ENCODE results near the gene PACS1. TPM values are rescaled to one million over a fixed set of nuclear protein-coding genes. Genes with fewer than 3 reads are reported as not detected.

PACS1 gene
- total and polyA plus RNA-seq, 2 donors (not counting 1 experiment from before 2014, with no cell fraction given), result 131 to 303 TPM

GRCh38 chr11:66189031-66189745 is 119.1 kb downstream of the PACS1 start:
- H2AFZ ChIP-seq (ENCODE audit: insufficient read depth, low read depth, low read length, poor library complexity, severe bottlenecking), result no peak overlapping the region
- no peaks in the 10 kb centered on the region for H3K9me3 Mint-ChIP-seq (ENCODE audit: insufficient read depth)
- ChIA-PET CTCF (no interaction called here), POLR2A (no interaction called here)
- DNase-seq (no peak), ATAC-seq (ENCODE audit: low read depth) (no peak)
- no peak overlapping the region for H3K4me3 Mint-ChIP-seq
- no peaks in the 10 kb centered on the region for H3K27me3 Mint-ChIP-seq
- no peak overlapping the region for H3K27ac Mint-ChIP-seq
- H3K27ac ChIP-seq (ENCODE audit: low read length in 2 of 2), result no peak overlapping the region
- peaks cover 90% of the 10 kb centered on the region for H4K20me1 ChIP-seq (ENCODE audit: control insufficient read depth, insufficient read depth, low read length, poor library complexity, severe bottlenecking)
- peaks cover 5 to 49% of the 10 kb centered on the region in 2 experiments for H3K36me3 ChIP-seq (replicated peaks in 1 of 2; ENCODE audit: control extremely low read depth in 1 of 2, control insufficient read depth in 1 of 2, extremely low read depth in 1 of 2, insufficient read depth in 2 of 2, low read length in 1 of 2)
- H3K4me2 ChIP-seq (replicated peaks; ENCODE audit: low read depth, low read length, poor library complexity, severe bottlenecking), result no peak overlapping the region
- H3K4me3 ChIP-seq (ENCODE audit: control extremely low read depth in 1 of 5, extremely low read depth in 1 of 5, insufficient read depth in 1 of 5, low read depth in 2 of 5, low read length in 4 of 5), result no peak overlapping the region
- intact Hi-C loops (cut with micrococcal nuclease), result no loop called here
- peaks cover 25% of the 10 kb centered on the region for H3K4me1 Mint-ChIP-seq
- H3K79me2 ChIP-seq (ENCODE audit: control insufficient read depth, insufficient read depth, low read length), result peaks cover 95% of the 10 kb centered on the region
- no peak for TF ChIP-seq CTCF (IDR thresholded peaks at IDR 0.05)
- TF ChIP-seq EZH2 (IDR thresholded peaks at IDR 0.05; ENCODE audit: borderline replicate concordance, insufficient read depth, low read depth, low read length, poor library complexity, severe bottlenecking), result no peak
- H3K4me1 ChIP-seq (ENCODE audit: control insufficient read depth in 2 of 2, insufficient read depth in 2 of 2, low read length in 2 of 2), result no peaks in the 10 kb centered on the region
- WGBS (ENCODE audit: insufficient coverage), result 100% methylated on average over 1 of the region's 8 CpGs
- no peaks in the 10 kb centered on the region for H3K9me3 ChIP-seq (ENCODE audit: control extremely low read depth in 1 of 3, control insufficient read depth in 2 of 3, insufficient read depth in 1 of 3, low read length in 2 of 3)
- no peak overlapping the region for H3K9ac ChIP-seq (ENCODE audit: low read length)
- no peaks in the 10 kb centered on the region for H3K27me3 ChIP-seq (replicated peaks in 1 of 4; ENCODE audit: control extremely low read depth in 1 of 4, control insufficient read depth in 3 of 4, insufficient read depth in 4 of 4, low read length in 3 of 4)

- ChIA-PET CTCF (no interaction called here), POLR2A (interaction anchor here (0.6 kb wide), 1 partner anchor 152 kb away, joined by 7 read pairs; no protein-coding TSS in a partner anchor)
- peaks cover 85% of the 10 kb centered on the region for H4K20me1 ChIP-seq (ENCODE audit: control insufficient read depth, insufficient read depth, low read length, poor library complexity, severe bottlenecking)
- H3K79me2 ChIP-seq (ENCODE audit: control insufficient read depth, insufficient read depth, low read length), result peaks cover 79% of the 10 kb centered on the region
- H3K27ac ChIP-seq (ENCODE audit: low read length in 2 of 2), result no peak overlapping the region
- ATAC-seq (ENCODE audit: low read depth) (no peak), DNase-seq (no peak)
- Mint-ChIP-seq H3K9me3 (ENCODE audit: insufficient read depth) (no peaks in the 10 kb centered on the region), H3K27ac (no peak overlapping the region), H3K27me3 (no peaks in the 10 kb centered on the region), H3K4me3 (no peak overlapping the region), H3K4me1 (peaks cover 18% of the 10 kb centered on the region)
- H3K27me3 ChIP-seq (replicated peaks in 1 of 4; ENCODE audit: control extremely low read depth in 1 of 4, control insufficient read depth in 3 of 4, insufficient read depth in 4 of 4, low read length in 3 of 4), result no peaks in the 10 kb centered on the region
- no peaks in the 10 kb centered on the region for H3K4me1 ChIP-seq (ENCODE audit: control insufficient read depth in 2 of 2, insufficient read depth in 2 of 2, low read length in 2 of 2)
- 100% methylated on average over 5 of the region's 6 CpGs for WGBS (ENCODE audit: insufficient coverage)
- no peaks in the 10 kb centered on the region for H3K9me3 ChIP-seq (ENCODE audit: control extremely low read depth in 1 of 3, control insufficient read depth in 2 of 3, insufficient read depth in 1 of 3, low read length in 2 of 3)
- TF ChIP-seq CTCF (IDR thresholded peaks at IDR 0.05), result no peak
- TF ChIP-seq EZH2 (IDR thresholded peaks at IDR 0.05; ENCODE audit: borderline replicate concordance, insufficient read depth, low read depth, low read length, poor library complexity, severe bottlenecking), result no peak
- intact Hi-C loops (cut with micrococcal nuclease), result no loop called here
- no peak overlapping the region for H3K9ac ChIP-seq (ENCODE audit: low read length)
- H2AFZ ChIP-seq (ENCODE audit: insufficient read depth, low read depth, low read length, poor library complexity, severe bottlenecking), result no peak overlapping the region
- H3K36me3 ChIP-seq (replicated peaks in 1 of 2; ENCODE audit: control extremely low read depth in 1 of 2, control insufficient read depth in 1 of 2, extremely low read depth in 1 of 2, insufficient read depth in 2 of 2, low read length in 1 of 2), result peaks cover 5 to 59% of the 10 kb centered on the region in 2 experiments
- no peak overlapping the region for H3K4me3 ChIP-seq (ENCODE audit: control extremely low read depth in 1 of 5, extremely low read depth in 1 of 5, insufficient read depth in 1 of 5, low read depth in 2 of 5, low read length in 4 of 5)
- no peak overlapping the region for H3K4me2 ChIP-seq (replicated peaks; ENCODE audit: low read depth, low read length, poor library complexity, severe bottlenecking)
Measured at GRCh38 chr11:66190786-66191185, 120.7 kb downstream of the PACS1 start.
